KOPT-K1 (cell line): Measurements from ENCODE around the gene KLHDC7A.

Source experiments
- H3K27ac ChIP-seq: fragments of 200-600 bp; sonication (generic); 2 replicates; pipeline ENCODE4 v1.5.1; 2016; ENCODE audit warnings: antibody characterized with exemption, mild to moderate bottlenecking, low read depth, low read length; ENCODE audit not compliant: poor library complexity, severe bottlenecking
- H3K36me3 ChIP-seq: fragments of 200-600 bp; sonication (generic); 2 replicates; pipeline ENCODE4 v1.5.1; 2017; ENCODE audit warnings: antibody characterized with exemption, mild to moderate bottlenecking, low read length, moderate library complexity; ENCODE audit not compliant: insufficient read depth
- H3K9me3 ChIP-seq: fragments of 200-600 bp; sonication (generic); 2 replicates; pipeline ENCODE4 v1.5.1; 2017; ENCODE audit warnings: antibody characterized with exemption, low read length, mild to moderate bottlenecking; ENCODE audit not compliant: insufficient read depth, poor library complexity, severe bottlenecking

Gene KLHDC7A

GRCh38 chr1:18463984-18464664 is 16.6 kb upstream of the KLHDC7A start:
- Histone ChIP-seq H3K9me3 (no peaks in the 10 kb centered on the region), H3K36me3 (no peaks in the 10 kb centered on the region), H3K27ac (no peak overlapping the region)

- no peaks in the 10 kb centered on the region for H3K9me3 ChIP-seq
- no peaks in the 10 kb centered on the region for H3K36me3 ChIP-seq
- H3K27ac ChIP-seq, result no peak overlapping the region
Observed at GRCh38 chr1:18464665-18465050, 16.1 kb upstream of the KLHDC7A start.

- Histone ChIP-seq H3K9me3 (no peaks in the 10 kb centered on the region), H3K36me3 (no peaks in the 10 kb centered on the region), H3K27ac (no peak overlapping the region)
Observed at GRCh38 chr1:18466676-18467075, 14.1 kb upstream of the KLHDC7A start.

- H3K36me3 ChIP-seq, result no peaks in the 10 kb centered on the region
- no peaks in the 10 kb centered on the region for H3K9me3 ChIP-seq
- H3K27ac ChIP-seq, result no peak overlapping the region
Observed at GRCh38 chr1:18468570-18468969, 12.2 kb upstream of the KLHDC7A start.

GRCh38 chr1:18469514-18469913 is 11.2 kb upstream of the KLHDC7A start:
- H3K9me3 ChIP-seq, result no peaks in the 10 kb centered on the region
- H3K36me3 ChIP-seq, result no peaks in the 10 kb centered on the region
- no peak overlapping the region for H3K27ac ChIP-seq

GRCh38 chr1:18470671-18471355 is 9.9 kb upstream of the KLHDC7A start:
- Histone ChIP-seq H3K36me3 (no peaks in the 10 kb centered on the region), H3K27ac (no peak overlapping the region), H3K9me3 (no peaks in the 10 kb centered on the region)

- no peaks in the 10 kb centered on the region for H3K9me3 ChIP-seq
- no peaks in the 10 kb centered on the region for H3K36me3 ChIP-seq
- H3K27ac ChIP-seq, result no peak overlapping the region
Observed at GRCh38 chr1:18473195-18473815, 7.4 kb upstream of the KLHDC7A start.

- no peak overlapping the region for H3K27ac ChIP-seq
- no peaks in the 10 kb centered on the region for H3K36me3 ChIP-seq
- no peaks in the 10 kb centered on the region for H3K9me3 ChIP-seq
Observed at GRCh38 chr1:18474559-18475175, 6.1 kb upstream of the KLHDC7A start.

GRCh38 chr1:18475234-18475905 is 5.4 kb upstream of the KLHDC7A start:
- Histone ChIP-seq H3K36me3 (no peaks in the 10 kb centered on the region), H3K27ac (no peak overlapping the region), H3K9me3 (no peaks in the 10 kb centered on the region)

- H3K27ac ChIP-seq, result no peak overlapping the region
- H3K36me3 ChIP-seq, result no peaks in the 10 kb centered on the region
- H3K9me3 ChIP-seq, result no peaks in the 10 kb centered on the region
Observed at GRCh38 chr1:18479454-18479853, 1.3 kb upstream of the KLHDC7A start.

GRCh38 chr1:18481190-18481920 is 625 bp downstream of the KLHDC7A start:
- H3K9me3 ChIP-seq, result no peaks in the 10 kb centered on the region
- no peaks in the 10 kb centered on the region for H3K36me3 ChIP-seq
- no peak overlapping the region for H3K27ac ChIP-seq

GRCh38 chr1:18481921-18482701 is 1.4 kb downstream of the KLHDC7A start:
- H3K27ac ChIP-seq, result no peak overlapping the region
- no peaks in the 10 kb centered on the region for H3K9me3 ChIP-seq
- H3K36me3 ChIP-seq, result no peaks in the 10 kb centered on the region

GRCh38 chr1:18482721-18483425 is 2.1 kb downstream of the KLHDC7A start:
- H3K27ac ChIP-seq, result no peak overlapping the region
- no peaks in the 10 kb centered on the region for H3K9me3 ChIP-seq
- no peaks in the 10 kb centered on the region for H3K36me3 ChIP-seq
